GM03348 (cell line): ENCODE measurements around the gene CCDC88C.
"Not testable (repeated sequence)": the region's sequence is repeated elsewhere in the genome, so short reads cannot be mapped to it uniquely, and the experiment has no call there.

Source experiments
- DNase-seq: peaks from one replicate; pipeline ENCODE4 v3.0.0; 2012; ENCODE audit warnings: low spot score

Gene CCDC88C

GRCh38 chr14:91249841-91250616 is 167.6 kb downstream of the CCDC88C start:
- DNase-seq, result peak; percentile 33

GRCh38 chr14:91246051-91246852 is 171.4 kb downstream of the CCDC88C start:
- DNase-seq, result no peak

- DNase-seq, result not testable (repeated sequence)
These were observed 172.0 kb downstream of the CCDC88C start for GRCh38 chr14:91245616-91246015.

GRCh38 chr14:91245029-91245428 is 172.6 kb downstream of the CCDC88C start:
- DNase-seq, result no peak

GRCh38 chr14:91244501-91244901 is 173.1 kb downstream of the CCDC88C start, which contains the start of gene GPR68:
Gene GPR68 (minus strand): TSS chr14:91244704. CDS start chr14:91235050, 9,654 bp downstream.
- peak; percentile 87 for DNase-seq

- no peak for DNase-seq
These were observed 174.5 kb downstream of the CCDC88C start for GRCh38 chr14:91243074-91243471.

- DNase-seq, result no peak
These were observed 175.0 kb downstream of the CCDC88C start for GRCh38 chr14:91242635-91243034.

GRCh38 chr14:91241863-91242262 is 175.8 kb downstream of the CCDC88C start:
- no peak for DNase-seq

GRCh38 chr14:91238661-91239060 is 179.0 kb downstream of the CCDC88C start:
- DNase-seq, result no peak

- DNase-seq, result no peak
These were observed 179.5 kb downstream of the CCDC88C start for GRCh38 chr14:91238085-91238484.

GRCh38 chr14:91237219-91237618 is 180.4 kb downstream of the CCDC88C start:
- DNase-seq, result peak; percentile 83

- DNase-seq, result no peak
These were observed 181.8 kb downstream of the CCDC88C start for GRCh38 chr14:91235841-91236240.

GRCh38 chr14:91234791-91235114 is 182.9 kb downstream of the CCDC88C start:
- DNase-seq, result no peak

- no peak for DNase-seq
These were observed 183.5 kb downstream of the CCDC88C start for GRCh38 chr14:91233936-91234790.

GRCh38 chr14:91232603-91233002 is 185.0 kb downstream of the CCDC88C start:
- no peak for DNase-seq

- DNase-seq, result no peak
These were observed 185.6 kb downstream of the CCDC88C start for GRCh38 chr14:91232052-91232451.

- DNase-seq, result peak; percentile 52
These were observed 186.2 kb downstream of the CCDC88C start for GRCh38 chr14:91231446-91231845.

- peak; percentile 47 for DNase-seq
These were observed 187.1 kb downstream of the CCDC88C start for GRCh38 chr14:91230397-91231035.

GRCh38 chr14:91229743-91230200 is 187.8 kb downstream of the CCDC88C start:
- peak; percentile 72 for DNase-seq

- no peak for DNase-seq
These were observed 188.6 kb downstream of the CCDC88C start for GRCh38 chr14:91229005-91229382.

GRCh38 chr14:91228112-91229004 is 189.3 kb downstream of the CCDC88C start:
- peak; percentile 45 for DNase-seq
